OCI-LY1 (cell line): ENCODE data around the gene ASB13.

Experiments used
- H2AFZ ChIP-seq: fragments of 200-600 bp; sonication (generic), shearing (Covaris generic); 2 replicates; pipeline ENCODE4 v1.6.0; 2014; ENCODE audit warnings: antibody characterized with exemption, mild to moderate bottlenecking, low read length
- H3F3A ChIP-seq: fragments of 200-600 bp; sonication (generic), shearing (Covaris generic); 2 replicates; pipeline ENCODE4 v1.6.0; 2014; ENCODE audit warnings: mild to moderate bottlenecking, antibody characterized with exemption, low read length, moderate library complexity; ENCODE audit not compliant: insufficient read depth
- H3K27ac ChIP-seq: fragments of 200-600 bp; sonication (generic); 2 replicates; pipeline ENCODE4 v1.5.1; 2014; ENCODE audit warnings: low read length, mixed run types, mild to moderate bottlenecking, low read depth; ENCODE audit not compliant: poor library complexity, severe bottlenecking
- H3K27me3 ChIP-seq: fragments of 200-600 bp; sonication (generic); 2 replicates; pipeline ENCODE4 v1.6.0; 2014; ENCODE audit warnings: antibody characterized with exemption, mild to moderate bottlenecking, low read length, moderate library complexity; ENCODE audit not compliant: insufficient read depth
- H3K36me3 ChIP-seq: fragments of 200-600 bp; sonication (generic); 2 replicates; pipeline ENCODE4 v1.6.1; 2014; ENCODE audit warnings: mild to moderate bottlenecking, antibody characterized with exemption, low read length, moderate library complexity, mixed read lengths; ENCODE audit not compliant: insufficient read depth
- H3K4me1 ChIP-seq: fragments of 200-600 bp; sonication (generic); 2 replicates; pipeline ENCODE4 v1.5.1; 2014; ENCODE audit warnings: mild to moderate bottlenecking, low read length, moderate library complexity; ENCODE audit not compliant: insufficient read depth, severe bottlenecking
- H3K4me2 ChIP-seq: fragments of 200-600 bp; sonication (generic), shearing (Covaris generic); 2 replicates; pipeline ENCODE4 v1.6.1; 2014; ENCODE audit warnings: low read length
- H3K4me3 ChIP-seq: fragments of 200-600 bp; sonication (generic); 2 replicates; pipeline ENCODE4 v1.5.1; 2014; ENCODE audit warnings: low read length, low read depth, mild to moderate bottlenecking, mixed read lengths; ENCODE audit not compliant: poor library complexity, severe bottlenecking
- H3K79me2 ChIP-seq: fragments of 200-600 bp; shearing (Covaris generic); 2 replicates; pipeline ENCODE4 v1.6.1; 2016; ENCODE audit warnings: mixed run types, low read length, mixed read lengths; ENCODE audit not compliant: insufficient read depth
- H3K9ac ChIP-seq: fragments of 200-600 bp; sonication (generic), shearing (Covaris generic); 2 replicates; pipeline ENCODE4 v1.6.1; 2014; ENCODE audit warnings: mild to moderate bottlenecking, low read length, mixed read lengths
- H3K9me2 ChIP-seq: fragments of 200-600 bp; sonication (generic), shearing (Covaris generic); 2 replicates; pipeline ENCODE4 v1.6.1; 2014; ENCODE audit warnings: low read depth, mild to moderate bottlenecking, low read length, mixed read lengths
- H3K9me3 ChIP-seq: fragments of 200-600 bp; shearing (Covaris generic); 2 replicates; pipeline ENCODE4 v1.6.1; 2014; ENCODE audit warnings: low read length, mixed read lengths
- H4K20me1 ChIP-seq: fragments of 200-600 bp; sonication (generic), shearing (Covaris generic); 2 replicates; pipeline ENCODE4 v1.6.0; 2016; ENCODE audit warnings: mild to moderate bottlenecking, low read length; ENCODE audit not compliant: insufficient read depth
- EZH2 ChIP-seq: fragments of 200-600 bp; sonication (generic), shearing (Covaris generic); IDR thresholded peaks from 2 replicates; pipeline ENCODE4 v1.8.0; 2017; ENCODE audit warnings: borderline replicate concordance, mixed run types, mild to moderate bottlenecking, antibody characterized with exemption, low read length, moderate library complexity, mixed read lengths
- TF ChIP-seq, protein P1 (sequence below): fragments of 200-600 bp; sonication (generic), shearing (Covaris generic); IDR thresholded peaks from 2 replicates; pipeline ENCODE4 v1.5.1; 2017; ENCODE audit warnings: mild to moderate bottlenecking, antibody characterized with exemption, low read length, moderate library complexity, mixed read lengths

ASB13 gene

DNA sequence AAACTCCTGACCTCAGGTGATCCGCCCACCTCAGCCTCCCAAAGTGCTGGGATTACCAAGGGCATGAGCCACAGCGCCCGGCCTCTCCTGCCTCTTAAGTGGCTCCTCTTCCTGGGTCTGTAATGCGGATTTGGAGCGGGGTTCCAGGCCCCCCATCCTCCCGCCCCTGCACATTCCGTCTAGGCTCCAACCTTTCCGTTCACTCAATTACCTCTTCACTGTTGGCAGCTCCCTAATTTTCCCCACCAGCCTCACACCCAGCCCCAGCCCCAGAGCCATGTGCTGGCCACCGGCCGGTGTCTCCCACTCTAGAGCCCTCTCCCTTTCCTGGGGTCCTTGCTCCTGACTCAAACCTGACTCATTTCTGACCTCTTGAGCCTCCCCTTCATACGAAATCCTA lies 16.6 kb downstream of the ASB13 start:
- TF ChIP-seq, protein P1, sequence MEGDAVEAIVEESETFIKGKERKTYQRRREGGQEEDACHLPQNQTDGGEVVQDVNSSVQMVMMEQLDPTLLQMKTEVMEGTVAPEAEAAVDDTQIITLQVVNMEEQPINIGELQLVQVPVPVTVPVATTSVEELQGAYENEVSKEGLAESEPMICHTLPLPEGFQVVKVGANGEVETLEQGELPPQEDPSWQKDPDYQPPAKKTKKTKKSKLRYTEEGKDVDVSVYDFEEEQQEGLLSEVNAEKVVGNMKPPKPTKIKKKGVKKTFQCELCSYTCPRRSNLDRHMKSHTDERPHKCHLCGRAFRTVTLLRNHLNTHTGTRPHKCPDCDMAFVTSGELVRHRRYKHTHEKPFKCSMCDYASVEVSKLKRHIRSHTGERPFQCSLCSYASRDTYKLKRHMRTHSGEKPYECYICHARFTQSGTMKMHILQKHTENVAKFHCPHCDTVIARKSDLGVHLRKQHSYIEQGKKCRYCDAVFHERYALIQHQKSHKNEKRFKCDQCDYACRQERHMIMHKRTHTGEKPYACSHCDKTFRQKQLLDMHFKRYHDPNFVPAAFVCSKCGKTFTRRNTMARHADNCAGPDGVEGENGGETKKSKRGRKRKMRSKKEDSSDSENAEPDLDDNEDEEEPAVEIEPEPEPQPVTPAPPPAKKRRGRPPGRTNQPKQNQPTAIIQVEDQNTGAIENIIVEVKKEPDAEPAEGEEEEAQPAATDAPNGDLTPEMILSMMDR = no peak
- no peak for TF ChIP-seq EZH2
- H2AFZ ChIP-seq = no peak overlapping the region
- no peaks in the 10 kb centered on the region for H4K20me1 ChIP-seq

DNA sequence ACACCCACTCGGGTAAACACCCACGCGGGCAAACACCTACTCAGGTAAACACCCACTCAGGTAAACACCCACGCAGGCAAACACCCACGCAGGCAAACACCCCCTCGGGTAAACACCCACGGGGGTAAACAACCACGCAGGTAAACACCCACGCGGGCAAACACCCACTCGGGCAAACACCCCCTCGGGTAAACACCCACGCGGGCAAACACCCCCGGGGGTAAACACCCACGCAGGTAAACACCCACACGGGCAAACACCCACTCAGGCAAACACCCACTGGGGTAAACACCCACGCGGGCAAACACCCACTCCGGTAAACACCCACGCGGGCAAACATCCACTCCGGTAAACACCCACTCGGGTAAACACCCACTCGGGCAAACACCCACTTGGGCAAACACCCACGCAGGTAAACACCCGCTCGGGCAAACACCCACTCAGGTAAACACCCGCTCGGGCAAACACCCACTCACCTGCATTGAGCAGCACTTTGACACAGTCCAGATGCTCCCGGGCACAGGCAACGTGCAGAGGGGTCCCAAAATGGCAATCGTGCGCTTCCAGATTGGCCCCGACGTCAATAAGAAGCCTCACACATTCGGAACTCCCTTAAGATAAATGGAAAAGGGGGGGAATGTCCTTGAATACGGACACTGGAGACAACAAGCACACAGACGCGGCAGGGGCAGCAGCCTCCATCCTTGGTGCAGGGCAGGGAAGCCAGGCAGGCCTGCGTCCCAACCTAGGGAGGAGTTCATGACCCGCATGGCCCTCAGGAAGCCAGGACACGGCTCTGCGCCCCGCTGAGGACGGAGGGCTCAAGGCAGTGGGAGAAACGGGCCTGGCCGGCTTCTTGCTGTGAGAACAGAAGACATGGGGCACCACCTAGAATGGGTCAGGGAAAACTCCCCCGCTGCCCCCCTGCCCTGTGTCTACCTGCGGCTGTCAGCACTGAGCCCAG lies 17.6 kb downstream of the ASB13 start:
- Histone ChIP-seq H4K20me1 (no peaks in the 10 kb centered on the region), H3K36me3 (no peaks in the 10 kb centered on the region), H2AFZ (no peak overlapping the region), H3K27me3 (0 out of 2 replicates have a peak, but pooled peaks cover 7% of the 10 kb centered on the region), H3F3A (no peaks in the 10 kb centered on the region), H3K9me3 (no peaks in the 10 kb centered on the region), H3K79me2 (no peaks in the 10 kb centered on the region), H3K27ac (no peak overlapping the region), H3K9me2 (no peaks in the 10 kb centered on the region), H3K9ac (no peak overlapping the region), H3K4me2 (no peak overlapping the region), H3K4me1 (peaks cover 8% of the 10 kb centered on the region), H3K4me3 (no peak overlapping the region)
- TF ChIP-seq EZH2 = no peak
- TF ChIP-seq, protein P1 = no peak

More for the DNA sequence above, 16.6 kb downstream of the ASB13 start:
- Histone ChIP-seq H3K4me1 (peaks cover 8% of the 10 kb centered on the region), H3K9me3 (no peaks in the 10 kb centered on the region), H3K4me2 (no peak overlapping the region), H3K27ac (no peak overlapping the region), H3K27me3 (0 out of 2 replicates have a peak, but pooled peaks cover 7% of the 10 kb centered on the region), H3K79me2 (no peaks in the 10 kb centered on the region), H3K9ac (no peak overlapping the region), H3F3A (no peaks in the 10 kb centered on the region), H3K36me3 (no peaks in the 10 kb centered on the region), H3K4me3 (no peak overlapping the region), H3K9me2 (no peaks in the 10 kb centered on the region)

DNA sequence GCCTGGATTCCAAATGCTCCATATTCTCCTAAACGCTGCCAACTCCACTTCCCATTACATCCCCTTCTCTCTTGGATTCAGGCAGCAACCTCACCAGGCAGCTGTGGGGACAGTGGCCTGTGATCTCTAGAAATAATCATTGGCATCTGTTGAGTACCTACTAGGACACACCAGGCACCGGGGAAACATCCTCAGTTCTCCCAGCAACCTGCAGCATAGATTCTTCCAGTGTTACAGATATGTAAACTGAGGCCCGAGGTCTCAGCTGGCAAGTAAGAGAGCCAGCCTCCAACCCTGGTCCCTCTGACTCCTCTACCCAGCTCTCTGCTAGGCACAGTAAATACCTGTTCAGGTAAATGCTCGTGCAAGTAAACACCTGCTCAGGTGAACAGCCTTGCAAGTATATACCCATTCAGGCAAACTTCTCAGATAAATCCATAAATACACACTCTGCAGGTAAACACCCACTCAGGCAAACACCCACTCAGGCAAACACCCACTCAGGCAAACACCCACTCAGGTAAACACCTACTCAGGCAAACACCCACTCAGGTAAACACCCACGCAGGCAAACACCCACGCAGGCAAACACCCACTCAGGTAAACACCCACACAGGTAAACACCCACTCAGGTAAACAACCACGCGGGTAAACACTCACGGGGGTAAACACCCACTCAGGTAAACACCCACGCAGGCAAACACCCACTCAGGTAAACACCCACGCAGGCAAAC lies 18.7 kb downstream of the ASB13 start:
- TF ChIP-seq EZH2 = no peak
- TF ChIP-seq, protein P1 = no peak
- Histone ChIP-seq H3K9ac (no peak overlapping the region), H3K9me2 (no peaks in the 10 kb centered on the region), H3K4me2 (no peak overlapping the region), H3K79me2 (no peaks in the 10 kb centered on the region), H3K4me1 (peaks cover 8% of the 10 kb centered on the region), H4K20me1 (no peaks in the 10 kb centered on the region), H3K9me3 (no peaks in the 10 kb centered on the region), H3K27me3 (0 out of 2 replicates have a peak, but pooled peaks cover 7% of the 10 kb centered on the region), H2AFZ (no peak overlapping the region), H3F3A (no peaks in the 10 kb centered on the region), H3K36me3 (no peaks in the 10 kb centered on the region), H3K4me3 (no peak overlapping the region), H3K27ac (no peak overlapping the region)
